Loucy (cell line): ENCODE results near the gene WDR31.
A peak's percentile ranks its signal among the peaks of the same experiment; 100 is the strongest.
"Not testable (repeated sequence)": the region's sequence is repeated elsewhere in the genome, so short reads cannot be mapped to it uniquely, and the experiment has no call there.

Experiments used
- H2AFZ ChIP-seq: fragments of 200-600 bp; sonication (generic); 2 replicates; pipeline ENCODE4 v1.6.0; 2016; ENCODE audit warnings: antibody characterized with exemption, mild to moderate bottlenecking, low read length, moderate library complexity
- H3F3A ChIP-seq: fragments of 200-600 bp; 2 replicates; pipeline ENCODE4 v1.6.0; 2016; ENCODE audit warnings: antibody characterized with exemption, low read depth, mild to moderate bottlenecking
- H3K27me3 ChIP-seq: fragments of 200-600 bp; sonication (generic); 2 replicates; pipeline ENCODE4 v1.6.1; 2014; ENCODE audit warnings: low read length, mild to moderate bottlenecking; ENCODE audit not compliant: insufficient read depth, poor library complexity, severe bottlenecking
- H3K36me3 ChIP-seq: fragments of 200-600 bp; sonication (generic); 2 replicates; pipeline ENCODE4 v1.6.1; 2016; ENCODE audit warnings: low read length; ENCODE audit not compliant: insufficient read depth
- H3K4me1 ChIP-seq: fragments of 200-600 bp; sonication (generic); 2 replicates; pipeline ENCODE4 v1.5.1; 2014; ENCODE audit warnings: low read length, mild to moderate bottlenecking; ENCODE audit not compliant: insufficient read depth, poor library complexity, severe bottlenecking
- H3K4me2 ChIP-seq: fragments of 200-600 bp; sonication (generic); 2 replicates; pipeline ENCODE4 v1.6.0; 2014; ENCODE audit warnings: antibody characterized with exemption, low read length, low read depth, mild to moderate bottlenecking; ENCODE audit not compliant: poor library complexity, severe bottlenecking
- H3K4me3 ChIP-seq: fragments of 200-600 bp; sonication (generic); 2 replicates; pipeline ENCODE4 v1.5.1; 2014; ENCODE audit warnings: low read length, mild to moderate bottlenecking, mixed read lengths; ENCODE audit not compliant: poor library complexity, severe bottlenecking
- H3K79me2 ChIP-seq: fragments of 200-600 bp; sonication (generic); 2 replicates; pipeline ENCODE4 v1.6.1; 2014; ENCODE audit warnings: low read length; ENCODE audit not compliant: insufficient read depth
- H3K9ac ChIP-seq: fragments of 200-600 bp; sonication (generic); 2 replicates; pipeline ENCODE4 v1.6.0; 2014; ENCODE audit warnings: mild to moderate bottlenecking, low read depth, low read length, moderate library complexity; ENCODE audit not compliant: poor library complexity, severe bottlenecking
- H3K9me2 ChIP-seq: fragments of 200-600 bp; sonication (generic); replicated peaks from 2 replicates; pipeline ENCODE4 v1.6.1; 2016; ENCODE audit warnings: low read depth, low read length, mixed read lengths
- H3K9me3 ChIP-seq: fragments of 200-600 bp; sonication (generic); 2 replicates; pipeline ENCODE4 v1.6.1; 2014; ENCODE audit warnings: mild to moderate bottlenecking, antibody characterized with exemption, low read length, low read depth; ENCODE audit not compliant: insufficient read depth
- H4K20me1 ChIP-seq: fragments of 200-600 bp; sonication (generic); 2 replicates; pipeline ENCODE4 v1.6.0; 2014; ENCODE audit warnings: antibody characterized with exemption, low read length, mild to moderate bottlenecking; ENCODE audit not compliant: insufficient read depth, poor library complexity, severe bottlenecking
- CTCF ChIP-seq: fragments of 200-600 bp; sonication (generic); conservative IDR thresholded peaks from 2 replicates; pipeline ENCODE4 v1.5.1; 2014; ENCODE audit warnings: mild to moderate bottlenecking, antibody characterized with exemption, low read length
- EZH2phosphoT487 ChIP-seq: fragments of 200-600 bp; IDR thresholded peaks from 2 replicates; pipeline ENCODE4 v1.6.1; 2018; ENCODE audit warnings: antibody characterized with exemption, mild to moderate bottlenecking, moderate library complexity, borderline replicate concordance

The WDR31 gene

GRCh38 chr9:113368982-113369854 is 29.1 kb upstream of the WDR31 start:
- no peak overlapping the region for H3K4me2 ChIP-seq

GRCh38 chr9:113368348-113368981 is 28.4 kb upstream of the WDR31 start:
- H3K9me2 ChIP-seq, result no peaks in the 10 kb centered on the region
- H3K4me2 ChIP-seq, result no peak overlapping the region
- H3K4me3 ChIP-seq, result no peak overlapping the region
- H3K9me3 ChIP-seq, result no peaks in the 10 kb centered on the region
- no peaks in the 10 kb centered on the region for H3K4me1 ChIP-seq
- no peaks in the 10 kb centered on the region for H3K27me3 ChIP-seq
- no peaks in the 10 kb centered on the region for H3K79me2 ChIP-seq
- no peak for TF ChIP-seq EZH2phosphoT487
- TF ChIP-seq CTCF, result no peak
- no peaks in the 10 kb centered on the region for H3F3A ChIP-seq
- H3K36me3 ChIP-seq, result no peaks in the 10 kb centered on the region
- H2AFZ ChIP-seq, result no peak overlapping the region
- H4K20me1 ChIP-seq, result no peaks in the 10 kb centered on the region
- no peak overlapping the region for H3K9ac ChIP-seq

More at GRCh38 chr9:113368982-113369854, 29.1 kb upstream of the WDR31 start:
- H3K9me2 ChIP-seq, result no peaks in the 10 kb centered on the region
- no peaks in the 10 kb centered on the region for H3K27me3 ChIP-seq
- no peak overlapping the region for H3K9ac ChIP-seq
- no peaks in the 10 kb centered on the region for H3K9me3 ChIP-seq
- H3F3A ChIP-seq, result no peaks in the 10 kb centered on the region
- H3K36me3 ChIP-seq, result no peaks in the 10 kb centered on the region
- H4K20me1 ChIP-seq, result no peaks in the 10 kb centered on the region
- no peaks in the 10 kb centered on the region for H3K4me1 ChIP-seq
- no peaks in the 10 kb centered on the region for H3K79me2 ChIP-seq
- no peak overlapping the region for H2AFZ ChIP-seq
- TF ChIP-seq EZH2phosphoT487 (no peak), CTCF (no peak)
- H3K4me3 ChIP-seq, result no peak overlapping the region

- H3K9me3 ChIP-seq, H3K27me3 ChIP-seq, H3K4me2 ChIP-seq, H3K9me2 ChIP-seq, H4K20me1 ChIP-seq, H3K9ac ChIP-seq, H3K4me1 ChIP-seq, H3K36me3 ChIP-seq, H3K79me2 ChIP-seq, H3K4me3 ChIP-seq, H3F3A ChIP-seq: not testable (repeated sequence)
- H2AFZ ChIP-seq, result peak overlapping the region; percentile 43; the same call in 1 of the 2 replicates
Measured at GRCh38 chr9:113365652-113366051, 25.6 kb upstream of the WDR31 start.
